Rectal smooth muscle tissue (tissue), 1 donor: ENCODE measurements around the gene C7orf33.

Experiments
- H3K27ac ChIP-seq: one replicate; pipeline ENCODE4 v1.7.0; 2013; ENCODE audit warnings: low read depth, low read length, inconsistent platforms
- H3K27me3 ChIP-seq: one replicate; pipeline ENCODE4 v1.7.0; 2013; ENCODE audit warnings: low read length; ENCODE audit not compliant: control insufficient read depth, insufficient read depth
- H3K36me3 ChIP-seq: one replicate; pipeline ENCODE4 v1.7.0; 2013; ENCODE audit warnings: low read length; ENCODE audit not compliant: control insufficient read depth, insufficient read depth
- H3K4me1 ChIP-seq: one replicate; pipeline ENCODE4 v1.7.0; 2013; ENCODE audit warnings: low read length; ENCODE audit not compliant: control insufficient read depth, insufficient read depth
- H3K4me3 ChIP-seq: one replicate; pipeline ENCODE4 v1.7.0; 2013; ENCODE audit warnings: low read length
- H3K9ac ChIP-seq: one replicate; pipeline ENCODE4 v1.7.0; 2013; ENCODE audit warnings: low read length

The C7orf33 gene

GRCh38 chr7:148615085-148615730, 24.6 kb downstream of the C7orf33 start:
- Histone ChIP-seq H3K4me1 (no peaks in the 10 kb centered on the region), H3K4me3 (no peak overlapping the region), H3K27me3 (no peaks in the 10 kb centered on the region), H3K27ac (no peak overlapping the region), H3K36me3 (no peaks in the 10 kb centered on the region), H3K9ac (no peak overlapping the region)

- no peaks in the 10 kb centered on the region for H3K36me3 ChIP-seq
- H3K27me3 ChIP-seq = no peaks in the 10 kb centered on the region
- H3K4me3 ChIP-seq = no peak overlapping the region
- H3K27ac ChIP-seq = no peak overlapping the region
- H3K4me1 ChIP-seq = no peaks in the 10 kb centered on the region
- H3K9ac ChIP-seq = no peak overlapping the region
Observed at GRCh38 chr7:148620749-148621359, 30.3 kb downstream of the C7orf33 start.

DNA sequence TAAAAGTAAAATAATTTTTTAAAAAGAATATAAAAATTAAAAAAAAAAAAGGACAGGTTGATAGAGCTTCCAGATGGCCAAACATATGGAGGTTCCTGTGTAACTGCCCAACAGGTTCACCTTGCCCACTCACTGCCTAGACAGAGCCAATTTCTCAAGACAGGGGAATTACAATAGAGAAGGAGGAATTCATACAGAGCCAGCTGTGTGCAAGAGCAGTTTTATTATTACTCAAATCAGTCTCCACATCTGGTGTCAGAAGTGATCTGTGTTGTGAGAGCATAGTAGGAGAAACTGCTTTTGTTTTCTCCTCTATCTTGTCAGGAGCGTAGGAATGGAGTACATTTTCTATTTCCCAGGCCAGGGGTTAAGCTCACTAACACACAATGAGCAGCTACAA, 31.0 kb downstream of the C7orf33 start:
- H3K27ac ChIP-seq = no peak overlapping the region
- no peaks in the 10 kb centered on the region for H3K27me3 ChIP-seq
- H3K4me1 ChIP-seq = no peaks in the 10 kb centered on the region
- no peaks in the 10 kb centered on the region for H3K36me3 ChIP-seq
- no peak overlapping the region for H3K9ac ChIP-seq
- H3K4me3 ChIP-seq = no peak overlapping the region

- H3K4me3 ChIP-seq = no peak overlapping the region
- no peaks in the 10 kb centered on the region for H3K4me1 ChIP-seq
- no peak overlapping the region for H3K9ac ChIP-seq
- no peaks in the 10 kb centered on the region for H3K27me3 ChIP-seq
- no peak overlapping the region for H3K27ac ChIP-seq
- H3K36me3 ChIP-seq = no peaks in the 10 kb centered on the region
Observed at GRCh38 chr7:148622887-148623585, 32.5 kb downstream of the C7orf33 start.

- H3K4me3 ChIP-seq = no peak overlapping the region
- H3K4me1 ChIP-seq = no peaks in the 10 kb centered on the region
- no peaks in the 10 kb centered on the region for H3K27me3 ChIP-seq
- no peak overlapping the region for H3K27ac ChIP-seq
- no peaks in the 10 kb centered on the region for H3K36me3 ChIP-seq
- H3K9ac ChIP-seq = no peak overlapping the region
Observed at GRCh38 chr7:148623586-148624282, 33.2 kb downstream of the C7orf33 start.

DNA sequence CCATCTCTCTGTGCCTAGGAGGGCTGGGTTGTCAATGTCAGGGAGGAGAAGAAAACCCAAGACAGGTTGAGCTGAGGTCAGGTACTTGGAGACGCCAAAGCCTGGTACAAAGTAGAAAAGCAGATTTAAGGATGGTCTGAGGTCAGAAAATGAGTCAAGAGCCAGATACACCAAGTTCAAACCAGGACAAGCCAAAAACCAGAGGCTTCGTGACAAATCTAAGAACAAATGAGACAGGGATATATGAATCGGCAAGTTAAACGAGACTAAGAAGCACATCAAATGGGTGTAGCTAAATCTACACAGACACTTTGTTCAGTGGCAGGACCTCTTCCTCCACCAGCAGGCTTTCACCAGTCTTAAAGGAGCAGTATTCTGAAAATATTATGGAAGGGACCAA, 34.2 kb downstream of the C7orf33 start:
- H3K4me1 ChIP-seq = no peaks in the 10 kb centered on the region
- H3K9ac ChIP-seq = no peak overlapping the region
- H3K36me3 ChIP-seq = no peaks in the 10 kb centered on the region
- H3K27me3 ChIP-seq = no peaks in the 10 kb centered on the region
- H3K4me3 ChIP-seq = no peak overlapping the region
- H3K27ac ChIP-seq = no peak overlapping the region

DNA sequence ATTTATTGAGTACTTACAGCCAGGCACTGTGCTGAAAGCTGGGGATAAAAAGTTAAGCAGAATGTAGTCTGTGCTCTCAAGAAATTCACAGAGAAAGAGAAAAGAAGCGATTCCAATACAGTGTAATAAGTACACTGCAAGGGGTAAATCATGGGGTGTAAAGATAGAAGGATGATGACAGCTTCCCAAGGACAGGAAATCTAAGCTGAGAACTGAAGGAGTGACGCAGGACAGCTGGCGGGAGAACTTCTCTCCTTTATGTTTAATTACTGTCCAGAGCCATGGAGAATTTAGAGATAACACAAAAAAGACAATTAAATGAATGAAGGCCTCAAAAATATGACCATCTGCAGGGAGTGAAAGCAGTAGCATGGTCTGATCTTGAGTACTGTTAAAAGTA, 34.8 kb downstream of the C7orf33 start:
- Histone ChIP-seq H3K4me1 (no peaks in the 10 kb centered on the region), H3K4me3 (no peak overlapping the region), H3K36me3 (no peaks in the 10 kb centered on the region), H3K27me3 (no peaks in the 10 kb centered on the region), H3K9ac (no peak overlapping the region), H3K27ac (no peak overlapping the region)

- H3K36me3 ChIP-seq = no peaks in the 10 kb centered on the region
- H3K4me3 ChIP-seq = no peak overlapping the region
- H3K4me1 ChIP-seq = no peaks in the 10 kb centered on the region
- H3K27ac ChIP-seq = no peak overlapping the region
- H3K9ac ChIP-seq = no peak overlapping the region
- no peaks in the 10 kb centered on the region for H3K27me3 ChIP-seq
Observed at GRCh38 chr7:148626828-148627227, 36.3 kb downstream of the C7orf33 start.

DNA sequence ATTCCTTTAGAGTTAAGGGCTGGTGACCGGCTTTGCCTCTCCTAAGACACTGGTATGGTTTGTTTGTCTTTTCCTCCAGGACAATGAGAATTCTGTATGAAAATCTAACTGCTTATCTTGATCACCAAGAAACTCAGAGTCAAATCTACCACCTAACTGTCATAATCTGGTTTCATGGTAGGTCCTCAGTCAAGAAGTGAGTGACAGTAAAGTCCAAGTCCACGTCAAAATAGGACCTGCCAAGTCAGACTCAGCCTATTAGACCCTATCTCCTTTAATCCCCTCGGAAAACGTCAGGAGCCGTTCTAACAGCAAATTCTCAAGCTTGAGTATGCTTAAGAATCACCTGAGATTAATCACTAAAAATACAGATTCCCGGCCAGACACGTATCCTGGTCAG, 37.4 kb downstream of the C7orf33 start:
- Histone ChIP-seq H3K36me3 (no peaks in the 10 kb centered on the region), H3K4me3 (no peak overlapping the region), H3K27ac (no peak overlapping the region), H3K4me1 (no peaks in the 10 kb centered on the region), H3K27me3 (no peaks in the 10 kb centered on the region), H3K9ac (no peak overlapping the region)

GRCh38 chr7:148630078-148630477, 39.5 kb downstream of the C7orf33 start:
- Histone ChIP-seq H3K4me1 (no peaks in the 10 kb centered on the region), H3K27ac (no peak overlapping the region), H3K4me3 (no peak overlapping the region), H3K9ac (no peak overlapping the region), H3K36me3 (no peaks in the 10 kb centered on the region), H3K27me3 (no peaks in the 10 kb centered on the region)

- Histone ChIP-seq H3K4me3 (no peak overlapping the region), H3K27me3 (no peaks in the 10 kb centered on the region), H3K27ac (no peak overlapping the region), H3K9ac (no peak overlapping the region), H3K4me1 (no peaks in the 10 kb centered on the region), H3K36me3 (no peaks in the 10 kb centered on the region)
Observed at GRCh38 chr7:148633761-148634160, 43.2 kb downstream of the C7orf33 start.

GRCh38 chr7:148637094-148637493, 46.5 kb downstream of the C7orf33 start:
- Histone ChIP-seq H3K4me1 (no peaks in the 10 kb centered on the region), H3K27ac (no peak overlapping the region), H3K9ac (no peak overlapping the region), H3K36me3 (no peaks in the 10 kb centered on the region), H3K27me3 (no peaks in the 10 kb centered on the region), H3K4me3 (no peak overlapping the region)
